GM12872 (cell line): ENCODE results near the gene WDR17.

Experiments used
- CTCF ChIP-seq: IDR thresholded peaks from 3 replicates; pipeline ENCODE4 v1.5.1; 2011; ENCODE audit warnings: low read depth, mild to moderate bottlenecking, low read length, moderate library complexity; ENCODE audit not compliant: insufficient read depth

Gene WDR17

GRCh38 chr4:176065435-176066291, at the start of gene WDR17:
WDR17 (plus strand) TSS chr4:176065841; CDS start chr4:176111581, 45,740 bp downstream.
- TF ChIP-seq CTCF = no peak

- no peak for TF ChIP-seq CTCF
Observed at GRCh38 chr4:176016601-176017000, 49.0 kb upstream of the WDR17 start.

GRCh38 chr4:176020481-176021085, 45.1 kb upstream of the WDR17 start:
- no peak for TF ChIP-seq CTCF

- no peak for TF ChIP-seq CTCF
Observed at GRCh38 chr4:176030391-176030790, 35.2 kb upstream of the WDR17 start.

- TF ChIP-seq CTCF = no peak
Observed at GRCh38 chr4:176031922-176032321, 33.7 kb upstream of the WDR17 start.

GRCh38 chr4:176032454-176032853, 33.2 kb upstream of the WDR17 start:
- no peak for TF ChIP-seq CTCF

GRCh38 chr4:176034499-176034898, 31.1 kb upstream of the WDR17 start:
- no peak; the same call in 2 of the 3 replicates for TF ChIP-seq CTCF
